Activated gamma-delta T cell treated with Interleukin-2 at 50 U/mL for 16 hours (primary cell): Measurements from ENCODE around the gene LLGL2.

ENCODE experiments used
- DNase-seq: peaks from one replicate; pipeline ENCODE4 v3.0.0-alpha.2; 2020

The LLGL2 gene

GRCh38 chr17:75552425-75553294, 27.2 kb downstream of the LLGL2 start:
- no peak for DNase-seq

- no peak for DNase-seq
These were observed 28.0 kb downstream of the LLGL2 start for GRCh38 chr17:75553295-75554110.

- no peak for DNase-seq
These were observed 30.2 kb downstream of the LLGL2 start for GRCh38 chr17:75555679-75556153.

GRCh38 chr17:75557075-75557851, 31.8 kb downstream of the LLGL2 start:
- DNase-seq = no peak

- no peak for DNase-seq
These were observed 32.6 kb downstream of the LLGL2 start for GRCh38 chr17:75557852-75558665.

- DNase-seq = no peak
These were observed 33.4 kb downstream of the LLGL2 start for GRCh38 chr17:75558666-75559530.

GRCh38 chr17:75559958-75560533, 34.5 kb downstream of the LLGL2 start:
- DNase-seq = no peak

- no peak for DNase-seq
These were observed 36.6 kb downstream of the LLGL2 start for GRCh38 chr17:75561927-75562603.

- DNase-seq = no peak
These were observed 37.7 kb downstream of the LLGL2 start for GRCh38 chr17:75563063-75563758.

GRCh38 chr17:75564195-75564594, 38.7 kb downstream of the LLGL2 start:
- no peak for DNase-seq

GRCh38 chr17:75565066-75565465, 39.6 kb downstream of the LLGL2 start:
- no peak for DNase-seq

- no peak for DNase-seq
These were observed 40.1 kb downstream of the LLGL2 start for GRCh38 chr17:75565618-75566017.

GRCh38 chr17:75566416-75566815, 40.9 kb downstream of the LLGL2 start:
- no peak for DNase-seq

- no peak for DNase-seq
These were observed 41.3 kb downstream of the LLGL2 start for GRCh38 chr17:75566834-75567233.

- DNase-seq = no peak
These were observed 43.1 kb downstream of the LLGL2 start for GRCh38 chr17:75568412-75569255.

- DNase-seq = no peak
These were observed 44.7 kb downstream of the LLGL2 start for GRCh38 chr17:75570034-75570676.

GRCh38 chr17:75570772-75571171, 45.3 kb downstream of the LLGL2 start:
- no peak for DNase-seq
